Measurements from ENCODE around the gene LBX2. TPM values are rescaled to one million over a fixed set of nuclear protein-coding genes. Genes with fewer than 3 reads are reported as not detected.

Gene LBX2
- total and polyA plus RNA-seq, 4 experiments from 2014 or later, result 0.23 to 0.30 TPM; not detected in 2

GRCh38 chr2:74511104-74511989 is 11.9 kb upstream of the LBX2 start:
- intact Hi-C loops (cut with micrococcal nuclease), result no loop called here
- Histone ChIP-seq H3K9me3 (ENCODE audit: control insufficient read depth in 1 of 2, low read length in 2 of 2) (no peaks in the 10 kb centered on the region), H3K27me3 (ENCODE audit: insufficient read depth, low read length) (peaks cover 16% of the 10 kb centered on the region), H3K4me3 (ENCODE audit: low read length in 2 of 2) (no peak overlapping the region), H3K27ac (ENCODE audit: low read depth, low read length) (no peak overlapping the region), H3K36me3 (ENCODE audit: insufficient read depth, low read length) (no peaks in the 10 kb centered on the region), H3K4me1 (ENCODE audit: insufficient read depth, low read length) (peaks cover 46% of the 10 kb centered on the region)
- Mint-ChIP-seq H3K9me3 (peaks cover 0 to 4% (median 0%) of the 10 kb centered on the region in 8 donors), H3K4me3 (peak overlapping the region in 2 of 8 donors; percentile 15 to 48), H3K27ac (peak overlapping the region in 2 of 7 donors; percentile 57 to 70), H3K36me3 (peaks cover 11 to 16% of the 10 kb centered on the region in 2 donors), H3K4me1 (peaks cover 17 to 53% (median 35%) of the 10 kb centered on the region in 4 donors), H3K27me3 (peaks cover 8 to 35% of the 10 kb centered on the region in 2 donors)
- POLR2A ChIA-PET (ENCODE audit: partially characterized antibody), result interaction anchor here (0.8 to 5.2 kb wide), 2 partner anchors 13 to 54 kb away, joined by 3 to 37 read pairs; partner anchors contain the start of genes INO80B and WBP1
- DNase-seq, result no peak
- CTCF ChIA-PET (ENCODE audit: partially characterized antibody), result interaction anchor here (0.7 to 1.4 kb wide), 2 partner anchors 28 to 54 kb away, joined by 3 to 4 read pairs; partner anchors contain the start of genes CCDC142 and TTC31

- H3K4me1 ChIP-seq (ENCODE audit: insufficient read depth, low read length), result peaks cover 45% of the 10 kb centered on the region
- H3K4me3 Mint-ChIP-seq, result no peak overlapping the region
- no peak overlapping the region for H3K27ac Mint-ChIP-seq
- H3K27me3 ChIP-seq (ENCODE audit: insufficient read depth, low read length), result peaks cover 10% of the 10 kb centered on the region
- H3K4me3 ChIP-seq (ENCODE audit: low read length in 2 of 2), result no peak overlapping the region
- H3K36me3 Mint-ChIP-seq, result peaks cover 17 to 22% of the 10 kb centered on the region in 2 donors
- peaks cover 17 to 52% (median 32%) of the 10 kb centered on the region in 4 donors for H3K4me1 Mint-ChIP-seq
- H3K27me3 Mint-ChIP-seq, result peaks cover 7 to 32% of the 10 kb centered on the region in 2 donors
- peaks cover 7% of the 10 kb centered on the region for H3K36me3 ChIP-seq (ENCODE audit: insufficient read depth, low read length)
- H3K9me3 ChIP-seq (ENCODE audit: control insufficient read depth in 1 of 2, low read length in 2 of 2), result no peaks in the 10 kb centered on the region
- no peak for DNase-seq
- CTCF ChIA-PET (ENCODE audit: partially characterized antibody), result interaction anchor here (1.0 to 1.7 kb wide), 3 partner anchors 14 to 27 kb away, joined by 3 to 4 read pairs (median 4); partner anchors contain the start of genes CCDC142 and TTC31
- POLR2A ChIA-PET (ENCODE audit: partially characterized antibody), result interaction anchor here (0.8 to 5.2 kb wide), 3 partner anchors 12 to 53 kb away, joined by 3 to 57 read pairs (median 37); partner anchors contain the start of genes AUP1, HTRA2, INO80B and WBP1
- H3K27ac ChIP-seq (ENCODE audit: low read depth, low read length), result no peak overlapping the region
- intact Hi-C loops (cut with micrococcal nuclease), result no loop called here
- H3K9me3 Mint-ChIP-seq, result peaks cover 0 to 4% (median 0%) of the 10 kb centered on the region in 8 donors
Observed at GRCh38 chr2:74510272-74510671, 10.9 kb upstream of the LBX2 start.

- CTCF ChIA-PET (ENCODE audit: partially characterized antibody), result interaction anchor here (0.5 to 2.1 kb wide), 6 partner anchors 22 to 87 kb away, joined by 3 to 9 read pairs (median 3); partner anchors contain the start of genes CCDC142, HTRA2, MRPL53 and TTC31
- peaks cover 0 to 4% (median 0%) of the 10 kb centered on the region in 8 donors for H3K9me3 Mint-ChIP-seq
- peaks cover 13% of the 10 kb centered on the region for H3K27me3 ChIP-seq (ENCODE audit: insufficient read depth, low read length)
- DNase-seq, result no peak
- peak overlapping the region; percentile 98 for H3K27ac ChIP-seq (ENCODE audit: low read depth, low read length)
- intact Hi-C loops (cut with micrococcal nuclease), result loop anchor here (1.0 to 2.0 kb wide), 5 partner anchors 21 to 53 kb away; partner anchors contain the start of genes AUP1, HTRA2, INO80B and TTC31
- no peaks in the 10 kb centered on the region for H3K9me3 ChIP-seq (ENCODE audit: control insufficient read depth in 1 of 2, low read length in 2 of 2)
- peak overlapping the region; percentile 97 to 100 (median 100) for H3K27ac Mint-ChIP-seq
- peaks cover 30 to 34% of the 10 kb centered on the region in 2 donors for H3K36me3 Mint-ChIP-seq
- peaks cover 33% of the 10 kb centered on the region for H3K4me1 ChIP-seq (ENCODE audit: insufficient read depth, low read length)
- H3K27me3 Mint-ChIP-seq, result peaks cover 15 to 44% of the 10 kb centered on the region in 2 donors
- peaks cover 18 to 60% (median 41%) of the 10 kb centered on the region in 4 donors for H3K4me1 Mint-ChIP-seq
- peak overlapping the region; percentile 83 to 97 for H3K4me3 ChIP-seq (ENCODE audit: low read length in 2 of 2)
- POLR2A ChIA-PET (ENCODE audit: partially characterized antibody), result interaction anchor here (1.5 to 7.0 kb wide), 8 partner anchors 8 to 87 kb away, joined by 6 to 60 read pairs (median 18); partner anchors contain the start of genes AUP1, C2orf81, CCDC142 and DQX1
- peak overlapping the region; percentile 98 to 100 (median 100) for H3K4me3 Mint-ChIP-seq
- H3K36me3 ChIP-seq (ENCODE audit: insufficient read depth, low read length), result peaks cover 15% of the 10 kb centered on the region
Observed at GRCh38 chr2:74507926-74508520, 8.6 kb upstream of the LBX2 start.

- H3K4me1 ChIP-seq (ENCODE audit: insufficient read depth, low read length), result peaks cover 40% of the 10 kb centered on the region
- peaks cover 30 to 34% of the 10 kb centered on the region in 2 donors for H3K36me3 Mint-ChIP-seq
- peaks cover 15% of the 10 kb centered on the region for H3K36me3 ChIP-seq (ENCODE audit: insufficient read depth, low read length)
- POLR2A ChIA-PET (ENCODE audit: partially characterized antibody), result interaction anchor here (0.9 to 7.0 kb wide), 12 partner anchors 9 to 86 kb away, joined by 3 to 60 read pairs (median 8); partner anchors contain the start of genes AUP1, C2orf81, CCDC142 and DQX1
- intact Hi-C loops (cut with micrococcal nuclease), result loop anchor here (1.0 to 2.0 kb wide), 5 partner anchors 22 to 53 kb away; partner anchors contain the start of genes AUP1, HTRA2, INO80B and TTC31
- peaks cover 19% of the 10 kb centered on the region for H3K27me3 ChIP-seq (ENCODE audit: insufficient read depth, low read length)
- H3K9me3 Mint-ChIP-seq, result peaks cover 0 to 4% (median 0%) of the 10 kb centered on the region in 8 donors
- peak within 1 kb of the TSS; percentile 98 for H3K27ac ChIP-seq (ENCODE audit: low read depth, low read length)
- peaks cover 16 to 45% of the 10 kb centered on the region in 2 donors for H3K27me3 Mint-ChIP-seq
- no peaks in the 10 kb centered on the region for H3K9me3 ChIP-seq (ENCODE audit: control insufficient read depth in 1 of 2, low read length in 2 of 2)
- DNase-seq, result peak; percentile 98 to 99 (median 98)
- peak within 1 kb of the TSS; percentile 83 to 97 for H3K4me3 ChIP-seq (ENCODE audit: low read length in 2 of 2)
- CTCF ChIA-PET (ENCODE audit: partially characterized antibody), result interaction anchor here (0.5 to 2.1 kb wide), 6 partner anchors 23 to 86 kb away, joined by 3 to 9 read pairs (median 3); partner anchors contain the start of genes CCDC142, HTRA2, MRPL53 and TTC31
- H3K27ac Mint-ChIP-seq, result peak within 1 kb of the TSS; percentile 97 to 100 (median 100)
- H3K4me1 Mint-ChIP-seq, result peaks cover 18 to 64% (median 46%) of the 10 kb centered on the region in 4 donors
- peak within 1 kb of the TSS; percentile 98 to 100 (median 100) for H3K4me3 Mint-ChIP-seq
Observed at GRCh38 chr2:74507145-74507925, 7.9 kb upstream of the LBX2 start, which contains the start of gene PCGF1. PCGF1 (minus strand) TSS chr2:74507695; CDS start chr2:74507668, 27 bp downstream.

- ChIA-PET CTCF (ENCODE audit: partially characterized antibody) (no interaction called here), POLR2A (ENCODE audit: partially characterized antibody) (interaction anchor here (1.8 to 7.0 kb wide), 9 partner anchors 10 to 51 kb away, joined by 8 to 60 read pairs (median 19); partner anchors contain the start of genes AUP1, CCDC142, DQX1 and HTRA2)
- no peak overlapping the region for H3K27ac ChIP-seq (ENCODE audit: low read depth, low read length)
- peak overlapping the region in 5 of 8 donors; percentile 2 to 78 (median 23) for H3K4me3 Mint-ChIP-seq
- H3K27me3 ChIP-seq (ENCODE audit: insufficient read depth, low read length), result peaks cover 31% of the 10 kb centered on the region
- DNase-seq, result no peak
- peak overlapping the region in 1 of 7 donors; percentile 15 for H3K27ac Mint-ChIP-seq
- peaks cover 0 to 4% (median 0%) of the 10 kb centered on the region in 8 donors for H3K9me3 Mint-ChIP-seq
- peaks cover 30 to 34% of the 10 kb centered on the region in 2 donors for H3K36me3 Mint-ChIP-seq
- peaks cover 15% of the 10 kb centered on the region for H3K36me3 ChIP-seq (ENCODE audit: insufficient read depth, low read length)
- peaks cover 17 to 56% of the 10 kb centered on the region in 2 donors for H3K27me3 Mint-ChIP-seq
- H3K9me3 ChIP-seq (ENCODE audit: control insufficient read depth in 1 of 2, low read length in 2 of 2), result no peaks in the 10 kb centered on the region
- intact Hi-C loops (cut with micrococcal nuclease), result loop anchor here (2.0 kb wide), 1 partner anchor 51 kb away; the partner anchor contains the start of gene INO80B
- H3K4me3 ChIP-seq (ENCODE audit: low read length in 2 of 2), result no peak overlapping the region
- peaks cover 19 to 75% (median 50%) of the 10 kb centered on the region in 4 donors for H3K4me1 Mint-ChIP-seq
- peaks cover 41% of the 10 kb centered on the region for H3K4me1 ChIP-seq (ENCODE audit: insufficient read depth, low read length)
Observed at GRCh38 chr2:74505448-74506246, 6.2 kb upstream of the LBX2 start.
